ENCODE results near the gene CERT1.

Gene CERT1

DNA sequence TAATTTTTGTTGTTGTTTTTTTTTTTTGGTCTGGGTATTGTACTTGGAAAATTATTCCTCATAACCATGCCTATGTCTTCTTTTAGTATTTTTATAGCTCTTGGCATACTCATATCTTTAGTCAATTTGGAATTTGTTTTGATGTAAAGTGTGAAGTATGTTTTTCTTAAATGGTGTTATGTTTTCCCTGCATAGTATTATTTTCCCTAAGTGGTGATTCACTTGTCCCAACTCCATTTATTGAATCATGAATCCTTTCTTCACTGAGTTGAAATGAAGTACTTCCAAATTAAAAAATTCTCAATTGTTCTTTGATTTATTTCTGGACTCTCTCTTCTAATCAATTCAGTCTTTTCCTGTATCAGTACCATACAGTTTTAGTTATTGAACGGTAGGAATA is 46.8 kb upstream of the CERT1 start:
- no peaks in the 10 kb centered on the region for H3K9me3 ChIP-seq (ENCODE audit: control insufficient read depth, low read length)
- no peak overlapping the region for H2BK12ac ChIP-seq (ENCODE audit: low read length in 2 of 2)
- no peak overlapping the region for H3K18ac ChIP-seq (ENCODE audit: low read depth in 1 of 2, low read length in 2 of 2)
- no peak overlapping the region for H4K91ac ChIP-seq (ENCODE audit: low read length)
- no peak overlapping the region for H3K27ac ChIP-seq (ENCODE audit: low read length, poor library complexity, severe bottlenecking)
- WGBS = no CpG with 5 or more reads among the region's 1 CpG
- H2BK120ac ChIP-seq (ENCODE audit: low read depth, low read length) = no peak overlapping the region
- no peak overlapping the region for H3K4me2 ChIP-seq (ENCODE audit: low read length, poor library complexity, severe bottlenecking)
- H3K4ac ChIP-seq (ENCODE audit: low read depth in 1 of 2, low read length in 2 of 2) = no peak overlapping the region
- no peak overlapping the region for H4K8ac ChIP-seq (ENCODE audit: low read length)
- H3K4me3 ChIP-seq (ENCODE audit: insufficient read depth in 1 of 2, low read depth in 1 of 2, low read length in 2 of 2) = no peak overlapping the region
- H3K27me3 ChIP-seq (ENCODE audit: control insufficient read depth in 1 of 2, insufficient read depth in 1 of 2, low read length in 2 of 2) = no peaks in the 10 kb centered on the region
- DNase-seq = no peak
- peaks cover 7% of the 10 kb centered on the region for H3K79me1 ChIP-seq (replicated peaks; ENCODE audit: low read length, poor library complexity, severe bottlenecking)
- no peak overlapping the region for H2BK5ac ChIP-seq (ENCODE audit: low read depth, low read length, poor library complexity, severe bottlenecking)
- H2AK5ac ChIP-seq (ENCODE audit: low read length, severe bottlenecking) = no peak overlapping the region
- no peaks in the 10 kb centered on the region for H3K4me1 ChIP-seq (ENCODE audit: control insufficient read depth, insufficient read depth, low read depth, low read length)
- no peak overlapping the region for H3K9ac ChIP-seq (ENCODE audit: low read length)
- peaks cover 3 to 45% of the 10 kb centered on the region in 2 experiments for H3K36me3 ChIP-seq (ENCODE audit: control insufficient read depth in 1 of 2, insufficient read depth in 2 of 2, low read depth in 1 of 2, low read length in 2 of 2)
- H3K14ac ChIP-seq (ENCODE audit: low read length in 2 of 2) = no peak overlapping the region
- H3K23ac ChIP-seq (ENCODE audit: low read length in 2 of 2) = no peak overlapping the region
- H2BK15ac ChIP-seq (ENCODE audit: low read depth, poor library complexity, severe bottlenecking) = no peak overlapping the region
- no peak overlapping the region for H2AFZ ChIP-seq (ENCODE audit: low read depth, low read length)

DNA sequence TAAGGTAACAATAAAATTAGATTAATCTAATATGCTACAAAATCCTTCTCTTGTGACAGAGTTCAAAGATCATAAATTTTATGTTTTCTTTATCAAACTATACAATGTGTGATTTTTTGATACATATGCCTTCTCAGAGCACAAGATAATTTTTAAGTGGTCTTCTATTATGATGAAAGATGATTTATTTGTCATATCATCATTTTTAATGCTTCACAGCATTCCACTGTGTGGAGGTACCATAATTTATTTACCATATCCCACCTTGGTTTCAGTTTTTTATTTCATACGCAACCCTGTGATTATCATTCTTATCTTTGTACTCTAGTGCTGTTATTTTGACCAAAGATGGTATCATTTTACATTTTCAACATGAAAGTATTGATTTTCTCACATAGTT is 41.9 kb upstream of the CERT1 start:
- H3K9ac ChIP-seq (ENCODE audit: low read length) = no peak overlapping the region
- H2BK5ac ChIP-seq (ENCODE audit: low read depth, low read length, poor library complexity, severe bottlenecking) = no peak overlapping the region
- H4K8ac ChIP-seq (ENCODE audit: low read length) = no peak overlapping the region
- H3K4me2 ChIP-seq (ENCODE audit: low read length, poor library complexity, severe bottlenecking) = no peak overlapping the region
- no peak overlapping the region for H3K4me3 ChIP-seq (ENCODE audit: insufficient read depth in 1 of 2, low read depth in 1 of 2, low read length in 2 of 2)
- no peak overlapping the region for H2BK15ac ChIP-seq (ENCODE audit: low read depth, poor library complexity, severe bottlenecking)
- no CpG with 5 or more reads among the region's 1 CpG for WGBS
- H2AK5ac ChIP-seq (ENCODE audit: low read length, severe bottlenecking) = no peak overlapping the region
- peaks cover 3 to 67% of the 10 kb centered on the region in 2 experiments for H3K36me3 ChIP-seq (ENCODE audit: control insufficient read depth in 1 of 2, insufficient read depth in 2 of 2, low read depth in 1 of 2, low read length in 2 of 2)
- H3K27ac ChIP-seq (ENCODE audit: low read length, poor library complexity, severe bottlenecking) = no peak overlapping the region
- peaks cover 7% of the 10 kb centered on the region for H3K79me1 ChIP-seq (replicated peaks; ENCODE audit: low read length, poor library complexity, severe bottlenecking)
- H2BK120ac ChIP-seq (ENCODE audit: low read depth, low read length) = no peak overlapping the region
- H3K9me3 ChIP-seq (ENCODE audit: control insufficient read depth, low read length) = no peaks in the 10 kb centered on the region
- no peak for DNase-seq
- no peak overlapping the region for H2BK12ac ChIP-seq (ENCODE audit: low read length in 2 of 2)
- no peaks in the 10 kb centered on the region for H3K4me1 ChIP-seq (ENCODE audit: control insufficient read depth, insufficient read depth, low read depth, low read length)
- no peak overlapping the region for H3K14ac ChIP-seq (ENCODE audit: low read length in 2 of 2)
- no peak overlapping the region for H3K23ac ChIP-seq (ENCODE audit: low read length in 2 of 2)
- no peak overlapping the region for H4K91ac ChIP-seq (ENCODE audit: low read length)
- H3K4ac ChIP-seq (ENCODE audit: low read depth in 1 of 2, low read length in 2 of 2) = no peak overlapping the region
- H2AFZ ChIP-seq (ENCODE audit: low read depth, low read length) = no peak overlapping the region
- H3K18ac ChIP-seq (ENCODE audit: low read depth in 1 of 2, low read length in 2 of 2) = no peak overlapping the region
- no peaks in the 10 kb centered on the region for H3K27me3 ChIP-seq (ENCODE audit: control insufficient read depth in 1 of 2, insufficient read depth in 1 of 2, low read length in 2 of 2)

DNA sequence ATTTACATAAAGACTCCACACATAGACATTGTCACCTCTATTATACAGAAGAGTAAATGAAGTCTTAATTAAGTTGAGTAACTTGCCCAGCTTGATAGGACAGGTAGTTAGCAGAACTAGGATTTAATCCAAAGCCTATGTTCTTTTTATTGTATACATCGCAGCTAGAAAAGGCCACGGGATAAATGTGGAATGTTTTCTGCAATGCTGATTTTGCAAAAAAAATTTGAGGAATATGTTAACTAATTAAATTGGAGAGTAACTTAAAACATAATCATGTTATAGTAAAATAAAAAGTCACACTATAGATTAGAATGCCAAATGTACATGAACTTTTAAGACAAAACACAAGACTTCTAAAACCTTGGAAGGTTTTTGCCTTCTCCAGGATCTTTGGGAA is 41.3 kb upstream of the CERT1 start:
- H2AK5ac ChIP-seq (ENCODE audit: low read length, severe bottlenecking) = no peak overlapping the region
- no peaks in the 10 kb centered on the region for H3K9me3 ChIP-seq (ENCODE audit: control insufficient read depth, low read length)
- no peak for DNase-seq
- H3K18ac ChIP-seq (ENCODE audit: low read depth in 1 of 2, low read length in 2 of 2) = no peak overlapping the region
- no peaks in the 10 kb centered on the region for H3K4me1 ChIP-seq (ENCODE audit: control insufficient read depth, insufficient read depth, low read depth, low read length)
- H3K9ac ChIP-seq (ENCODE audit: low read length) = no peak overlapping the region
- no peak overlapping the region for H3K27ac ChIP-seq (ENCODE audit: low read length, poor library complexity, severe bottlenecking)
- no peak overlapping the region for H2AFZ ChIP-seq (ENCODE audit: low read depth, low read length)
- H3K4ac ChIP-seq (ENCODE audit: low read depth in 1 of 2, low read length in 2 of 2) = no peak overlapping the region
- no peak overlapping the region for H2BK5ac ChIP-seq (ENCODE audit: low read depth, low read length, poor library complexity, severe bottlenecking)
- H3K14ac ChIP-seq (ENCODE audit: low read length in 2 of 2) = no peak overlapping the region
- H2BK120ac ChIP-seq (ENCODE audit: low read depth, low read length) = no peak overlapping the region
- no peak overlapping the region for H3K23ac ChIP-seq (ENCODE audit: low read length in 2 of 2)
- H3K79me1 ChIP-seq (replicated peaks; ENCODE audit: low read length, poor library complexity, severe bottlenecking) = peaks cover 9% of the 10 kb centered on the region
- no peak overlapping the region for H2BK12ac ChIP-seq (ENCODE audit: low read length in 2 of 2)
- H4K91ac ChIP-seq (ENCODE audit: low read length) = no peak overlapping the region
- no peak overlapping the region for H2BK15ac ChIP-seq (ENCODE audit: low read depth, poor library complexity, severe bottlenecking)
- no peak overlapping the region for H3K4me2 ChIP-seq (ENCODE audit: low read length, poor library complexity, severe bottlenecking)
- H3K36me3 ChIP-seq (ENCODE audit: control insufficient read depth in 1 of 2, insufficient read depth in 2 of 2, low read depth in 1 of 2, low read length in 2 of 2) = peaks cover 3 to 63% of the 10 kb centered on the region in 2 experiments
- 100% methylated on average over 2 of the region's 2 CpGs for WGBS
- H4K8ac ChIP-seq (ENCODE audit: low read length) = no peak overlapping the region
- no peak overlapping the region for H3K4me3 ChIP-seq (ENCODE audit: insufficient read depth in 1 of 2, low read depth in 1 of 2, low read length in 2 of 2)
- H3K27me3 ChIP-seq (ENCODE audit: control insufficient read depth in 1 of 2, insufficient read depth in 1 of 2, low read length in 2 of 2) = no peaks in the 10 kb centered on the region

DNA sequence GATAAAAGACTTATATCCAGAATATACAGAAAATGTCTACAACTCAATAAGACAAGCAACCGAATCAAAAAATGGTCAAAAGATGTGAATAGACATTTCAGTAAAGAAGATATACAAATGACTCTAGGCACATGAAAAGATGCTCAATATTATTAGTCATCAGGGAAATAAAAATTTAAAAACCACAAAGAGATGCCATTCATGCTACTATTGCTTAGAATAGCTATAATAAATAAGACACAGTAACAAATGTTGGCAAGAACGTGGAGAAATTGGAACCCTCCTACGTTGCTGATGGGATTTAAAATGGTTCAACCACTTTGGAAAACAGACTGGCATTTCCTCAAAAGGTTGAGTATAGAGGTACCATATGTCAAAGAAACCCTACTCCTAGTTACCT is 40.0 kb upstream of the CERT1 start:
- Histone ChIP-seq H3K27ac (ENCODE audit: low read length, poor library complexity, severe bottlenecking) (no peak overlapping the region), H3K14ac (ENCODE audit: low read length in 2 of 2) (no peak overlapping the region), H2BK15ac (ENCODE audit: low read depth, poor library complexity, severe bottlenecking) (no peak overlapping the region), H4K8ac (ENCODE audit: low read length) (no peak overlapping the region), H4K91ac (ENCODE audit: low read length) (no peak overlapping the region), H2BK12ac (ENCODE audit: low read length in 2 of 2) (no peak overlapping the region), H3K4me1 (ENCODE audit: control insufficient read depth, insufficient read depth, low read depth, low read length) (no peaks in the 10 kb centered on the region), H3K4ac (ENCODE audit: low read depth in 1 of 2, low read length in 2 of 2) (no peak overlapping the region), H3K4me2 (ENCODE audit: low read length, poor library complexity, severe bottlenecking) (no peak overlapping the region), H3K36me3 (ENCODE audit: control insufficient read depth in 1 of 2, insufficient read depth in 2 of 2, low read depth in 1 of 2, low read length in 2 of 2) (peaks cover 0 to 52% of the 10 kb centered on the region in 2 experiments), H3K27me3 (ENCODE audit: control insufficient read depth in 1 of 2, insufficient read depth in 1 of 2, low read length in 2 of 2) (no peaks in the 10 kb centered on the region), H2AFZ (ENCODE audit: low read depth, low read length) (no peak overlapping the region), H3K9ac (ENCODE audit: low read length) (no peak overlapping the region), H3K79me1 (replicated peaks; ENCODE audit: low read length, poor library complexity, severe bottlenecking) (peaks cover 4% of the 10 kb centered on the region), H3K4me3 (ENCODE audit: insufficient read depth in 1 of 2, low read depth in 1 of 2, low read length in 2 of 2) (no peak overlapping the region), H3K9me3 (ENCODE audit: control insufficient read depth, low read length) (no peaks in the 10 kb centered on the region), H2AK5ac (ENCODE audit: low read length, severe bottlenecking) (no peak overlapping the region), H3K18ac (ENCODE audit: low read depth in 1 of 2, low read length in 2 of 2) (no peak overlapping the region), H2BK120ac (ENCODE audit: low read depth, low read length) (no peak overlapping the region), H2BK5ac (ENCODE audit: low read depth, low read length, poor library complexity, severe bottlenecking) (no peak overlapping the region), H3K23ac (ENCODE audit: low read length in 2 of 2) (no peak overlapping the region)
- DNase-seq = no peak
- no CpG with 5 or more reads among the region's 3 CpGs for WGBS
